DND-41 (cell line): ENCODE measurements around the gene PRPF38B.

ENCODE experiments used
- EZH2 ChIP-seq: IDR thresholded peaks from 3 replicates; pipeline ENCODE4 v1.6.1; 2012; ENCODE audit warnings: borderline replicate concordance, low read depth, mild to moderate bottlenecking, moderate library complexity, low read length, inconsistent platforms; ENCODE audit not compliant: severe bottlenecking
- TF ChIP-seq, protein P1 (sequence below): IDR thresholded peaks from 2 replicates; pipeline ENCODE4 v1.5.1; 2012; ENCODE audit warnings: borderline replicate concordance, low read length, moderate library complexity, mild to moderate bottlenecking; ENCODE audit not compliant: poor library complexity, severe bottlenecking; ENCODE audit errors: extremely low read depth

DNA sequence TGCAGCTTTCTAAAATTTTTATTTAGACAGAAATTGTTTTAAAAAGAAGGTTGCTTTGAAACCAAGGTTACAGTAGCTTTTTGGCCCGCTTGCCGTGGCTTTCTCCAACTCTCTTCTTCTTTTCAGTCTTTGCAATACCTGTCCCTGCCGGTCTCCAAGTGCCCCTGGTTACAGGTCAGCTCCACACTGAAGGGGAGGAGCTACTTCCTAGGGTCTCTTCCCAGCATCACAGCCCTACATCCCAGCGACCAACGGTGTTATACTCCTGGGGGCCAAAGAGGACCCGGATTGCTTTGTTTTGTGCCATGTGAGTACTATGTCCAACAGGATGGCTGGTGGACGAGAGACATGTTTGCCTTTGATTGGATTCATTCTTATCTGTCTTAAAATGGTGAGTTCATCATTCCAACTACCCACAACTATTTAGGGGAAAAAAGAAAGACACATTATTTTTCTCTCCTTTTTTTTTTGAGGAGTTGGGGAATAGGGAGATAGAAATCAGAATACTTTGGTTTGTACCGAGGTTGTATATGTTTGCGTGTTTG is 20.6 kb downstream of the PRPF38B start, which contains the start of gene FNDC7:
- TF ChIP-seq, protein P1, sequence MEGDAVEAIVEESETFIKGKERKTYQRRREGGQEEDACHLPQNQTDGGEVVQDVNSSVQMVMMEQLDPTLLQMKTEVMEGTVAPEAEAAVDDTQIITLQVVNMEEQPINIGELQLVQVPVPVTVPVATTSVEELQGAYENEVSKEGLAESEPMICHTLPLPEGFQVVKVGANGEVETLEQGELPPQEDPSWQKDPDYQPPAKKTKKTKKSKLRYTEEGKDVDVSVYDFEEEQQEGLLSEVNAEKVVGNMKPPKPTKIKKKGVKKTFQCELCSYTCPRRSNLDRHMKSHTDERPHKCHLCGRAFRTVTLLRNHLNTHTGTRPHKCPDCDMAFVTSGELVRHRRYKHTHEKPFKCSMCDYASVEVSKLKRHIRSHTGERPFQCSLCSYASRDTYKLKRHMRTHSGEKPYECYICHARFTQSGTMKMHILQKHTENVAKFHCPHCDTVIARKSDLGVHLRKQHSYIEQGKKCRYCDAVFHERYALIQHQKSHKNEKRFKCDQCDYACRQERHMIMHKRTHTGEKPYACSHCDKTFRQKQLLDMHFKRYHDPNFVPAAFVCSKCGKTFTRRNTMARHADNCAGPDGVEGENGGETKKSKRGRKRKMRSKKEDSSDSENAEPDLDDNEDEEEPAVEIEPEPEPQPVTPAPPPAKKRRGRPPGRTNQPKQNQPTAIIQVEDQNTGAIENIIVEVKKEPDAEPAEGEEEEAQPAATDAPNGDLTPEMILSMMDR, result no peak
- no peak for TF ChIP-seq EZH2
